Tibial nerve (tissue), 4 donors: ENCODE measurements around the gene THSD4. TPM values are rescaled to one million over a fixed set of nuclear protein-coding genes. Genes with fewer than 3 reads are reported as not detected.

Experiments used
- DNase-seq, 2 donors: peaks; one replicate each; pipeline ENCODE4 v3.0.0-alpha.2; 2019; ENCODE audit warnings: low spot score in 2 of 2
- H3K27ac ChIP-seq, 4 donors: fragments of 200-600 bp; sonication (generic) in 3 of 4; one replicate each; pipeline ENCODE4 v1.5.1; 2017 to 2019; ENCODE audit warnings: mild to moderate bottlenecking in 1 of 4
- H3K27me3 ChIP-seq, 2 donors: fragments of 200-600 bp; sonication (generic) in 1 of 2; one replicate each; pipeline versions ENCODE4 v1.5.1 to v1.6.0; 2017 to 2019
- H3K36me3 ChIP-seq, 3 donors: fragments of 200-600 bp; sonication (generic); one replicate each; pipeline ENCODE4 v1.5.1; 2018 to 2019
- H3K4me1 ChIP-seq, 4 donors: fragments of 200-600 bp; sonication (generic) in 3 of 4; one replicate each; pipeline ENCODE4 v1.5.1; 2017 to 2019
- H3K4me3 ChIP-seq, 4 donors: fragments of 200-600 bp; sonication (generic) in 3 of 4; one replicate each; pipeline ENCODE4 v1.5.1; 2017 to 2019; ENCODE audit warnings: mild to moderate bottlenecking in 1 of 4, moderate library complexity in 1 of 4
- H3K9me3 ChIP-seq, 4 donors: fragments of 200-600 bp; sonication (generic) in 3 of 4; one replicate each; pipeline ENCODE4 v1.5.1; 2017 to 2019
- CTCF ChIP-seq, 5 experiments: fragments of 200-600 bp in 3 of 5; fragments of 450-650 bp in 2 of 5; sonication (generic) in 3 of 5; IDR thresholded peaks; one replicate each; pipeline ENCODE4 v1.5.1; 2016 to 2019; ENCODE audit warnings: antibody characterized with exemption in 5 of 5, mild to moderate bottlenecking in 3 of 5, moderate library complexity in 2 of 5
- EP300 ChIP-seq, 2 donors: sonication (generic); formaldehyde crosslinking; IDR thresholded peaks; one replicate each; pipeline ENCODE4 v1.6.1; 2017; ENCODE audit warnings: antibody characterized with exemption in 2 of 2, mild to moderate bottlenecking in 1 of 2
- POLR2A ChIP-seq, 2 donors: fragments of 450-650 bp; IDR thresholded peaks; one replicate each; pipeline ENCODE4 v1.6.1; 2017; ENCODE audit warnings: antibody characterized with exemption in 2 of 2, mild to moderate bottlenecking in 2 of 2, moderate library complexity in 2 of 2
- WGBS, 2 donors: methylation state at CpG; one replicate each; pipeline ENCODE4 v1.1.5; 2018; 5-methylcytosine and 5-hydroxymethylcytosine counted together
- total RNA-seq, 4 donors: library from RNA; depleted of rRNA; stranded (reverse); fragments of >200 nt; gene quantifications; one replicate each; pipeline ENCODE4 v1.1.0, GENCODE V29; 2016

Gene THSD4
- total RNA-seq, 4 donors from 2014 or later = 9.6 to 25.1 (median 21.2) TPM

GRCh38 chr15:71288348-71288955, 173.2 kb downstream of the THSD4 start:
- no peaks in the 10 kb centered on the region for H3K36me3 ChIP-seq
- H3K4me1 ChIP-seq = peaks cover 0 to 3% (median 0%) of the 10 kb centered on the region in 4 donors
- no peaks in the 10 kb centered on the region for H3K9me3 ChIP-seq
- 50 to 60% methylated on average over 5 of the region's 5 CpGs for WGBS, 2 donors
- DNase-seq = no peak
- no peak for TF ChIP-seq CTCF (IDR thresholded peaks at IDR 0.05)
- TF ChIP-seq EP300 (IDR thresholded peaks at IDR 0.05) = no peak
- no peak for TF ChIP-seq POLR2A (IDR thresholded peaks at IDR 0.05)
- H3K4me3 ChIP-seq = no peak overlapping the region
- no peaks in the 10 kb centered on the region for H3K27me3 ChIP-seq
- no peak overlapping the region for H3K27ac ChIP-seq

GRCh38 chr15:71290002-71290401, 174.7 kb downstream of the THSD4 start:
- no peaks in the 10 kb centered on the region for H3K27me3 ChIP-seq
- TF ChIP-seq CTCF (IDR thresholded peaks at IDR 0.05) (no peak), EP300 (IDR thresholded peaks at IDR 0.05) (no peak), POLR2A (IDR thresholded peaks at IDR 0.05) (no peak)
- peaks cover 0 to 6% (median 1%) of the 10 kb centered on the region in 4 donors for H3K4me1 ChIP-seq
- H3K9me3 ChIP-seq = no peaks in the 10 kb centered on the region
- H3K36me3 ChIP-seq = no peaks in the 10 kb centered on the region
- no peak for DNase-seq
- H3K27ac ChIP-seq = no peak overlapping the region
- H3K4me3 ChIP-seq = no peak overlapping the region
- 82 to 84% methylated on average over 3 of the region's 3 CpGs for WGBS, 2 donors

GRCh38 chr15:71290881-71291635, 175.8 kb downstream of the THSD4 start:
- Histone ChIP-seq H3K4me1 (peaks cover 0 to 12% (median 4%) of the 10 kb centered on the region in 4 donors), H3K9me3 (no peaks in the 10 kb centered on the region), H3K27ac (no peak overlapping the region), H3K4me3 (no peak overlapping the region), H3K27me3 (no peaks in the 10 kb centered on the region), H3K36me3 (no peaks in the 10 kb centered on the region)
- DNase-seq = no peak
- 70 to 72% methylated on average over 2 of the region's 2 CpGs for WGBS, 2 donors
- TF ChIP-seq POLR2A (IDR thresholded peaks at IDR 0.05) = no peak

- H3K4me3 ChIP-seq = no peak overlapping the region
- H3K36me3 ChIP-seq = no peaks in the 10 kb centered on the region
- WGBS, 2 donors = 83 to 96% methylated on average over 1 of the region's 1 CpG
- H3K9me3 ChIP-seq = no peaks in the 10 kb centered on the region
- TF ChIP-seq POLR2A (IDR thresholded peaks at IDR 0.05) = no peak
- TF ChIP-seq EP300 (IDR thresholded peaks at IDR 0.05) = no peak
- TF ChIP-seq CTCF (IDR thresholded peaks at IDR 0.05) = no peak
- peaks cover 0 to 13% (median 6%) of the 10 kb centered on the region in 4 donors for H3K4me1 ChIP-seq
- no peak for DNase-seq
- H3K27me3 ChIP-seq = no peaks in the 10 kb centered on the region
- no peak overlapping the region for H3K27ac ChIP-seq
These were observed 176.5 kb downstream of the THSD4 start for GRCh38 chr15:71291723-71292122.

GRCh38 chr15:71293723-71294122, 178.5 kb downstream of the THSD4 start:
- H3K4me3 ChIP-seq = no peak overlapping the region
- H3K4me1 ChIP-seq = peaks cover 0 to 12% (median 5%) of the 10 kb centered on the region in 4 donors
- H3K9me3 ChIP-seq = no peaks in the 10 kb centered on the region
- no peaks in the 10 kb centered on the region for H3K27me3 ChIP-seq
- H3K27ac ChIP-seq = peak overlapping the region in 1 of 4 donors; percentile 21
- 17 to 31% methylated on average over 2 of the region's 2 CpGs for WGBS, 2 donors
- TF ChIP-seq POLR2A (IDR thresholded peaks at IDR 0.05) (no peak), EP300 (IDR thresholded peaks at IDR 0.05) (no peak), CTCF (IDR thresholded peaks at IDR 0.05) (no peak)
- H3K36me3 ChIP-seq = no peaks in the 10 kb centered on the region
- DNase-seq = no peak
